ENCODE results near the gene WNK2.
"Not testable (repeated sequence)": the region's sequence is repeated elsewhere in the genome, so short reads cannot be mapped to it uniquely, and the experiment has no call there.

WNK2 gene

DNA sequence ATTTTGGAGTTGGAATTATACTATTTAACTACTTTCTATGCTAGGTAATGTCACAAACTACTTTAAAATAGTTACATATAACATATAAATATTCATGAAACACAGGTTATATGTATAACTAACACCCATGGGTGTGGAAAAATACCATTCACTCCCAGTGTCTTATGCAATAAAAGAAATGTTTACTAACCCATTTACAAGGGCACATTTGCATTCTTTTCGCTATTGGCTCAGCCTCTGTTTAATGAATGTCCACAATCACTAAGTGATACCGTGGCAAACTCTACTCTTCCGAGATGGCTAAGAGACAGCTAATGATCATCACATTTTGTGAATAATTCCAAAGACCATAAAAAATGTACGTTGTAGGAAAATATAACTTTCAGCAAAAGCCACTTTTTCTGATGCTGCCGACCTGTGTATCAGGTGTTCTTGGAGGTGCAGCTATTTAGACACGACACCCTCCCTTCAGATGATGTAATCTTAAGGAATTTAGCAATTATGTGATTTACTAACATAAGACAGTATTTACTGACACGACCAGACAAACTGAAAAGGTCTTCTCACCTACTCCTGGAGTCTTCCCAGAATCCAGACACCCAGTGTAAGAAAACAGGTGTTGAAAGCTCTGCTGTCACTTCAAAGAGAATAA, 145.8 kb downstream of the WNK2 start:
- DNase-seq (ENCODE audit: low read depth in 2 of 2) = no peak

DNA sequence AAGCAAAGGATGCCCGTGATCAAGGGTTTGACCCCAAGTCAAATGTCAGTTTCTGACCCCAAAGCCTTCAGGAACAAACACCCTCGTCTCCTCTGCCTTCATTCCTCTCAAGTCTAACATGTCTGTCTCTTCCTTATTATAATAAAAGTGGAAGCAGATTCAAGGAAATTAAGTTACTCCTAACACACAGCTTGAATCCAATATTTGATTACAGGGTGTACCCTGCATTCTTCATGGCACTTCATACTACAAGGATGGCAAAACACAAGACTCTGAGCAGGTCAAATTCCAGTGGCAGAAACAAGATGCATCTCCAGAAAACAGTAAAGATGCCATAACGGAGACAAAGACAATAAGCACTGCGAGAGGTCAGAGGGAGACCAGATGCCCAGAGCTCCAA, 148.4 kb downstream of the WNK2 start:
- DNase-seq (ENCODE audit: low read depth in 2 of 2) = no peak

DNA sequence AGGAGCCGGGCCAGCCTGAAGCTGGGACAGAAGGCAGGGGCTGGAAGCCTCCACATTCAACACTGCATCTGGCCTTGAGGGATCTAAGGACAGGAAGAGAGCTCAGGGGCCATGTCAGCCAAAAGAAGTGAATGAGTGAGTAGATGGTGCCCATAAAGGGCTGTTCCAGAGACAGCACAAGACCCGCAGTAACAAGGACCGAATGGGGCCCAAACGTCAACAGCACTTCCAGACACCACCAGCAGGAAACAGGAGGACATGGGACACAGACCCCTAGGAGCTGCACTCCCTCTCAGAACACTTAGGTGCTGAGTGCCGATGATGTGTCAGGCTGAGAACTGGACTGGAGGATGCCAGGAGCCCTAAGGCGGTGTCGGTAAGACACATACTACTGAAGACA, 152.8 kb downstream of the WNK2 start:
- no peak for DNase-seq (ENCODE audit: low read depth in 2 of 2)

DNA sequence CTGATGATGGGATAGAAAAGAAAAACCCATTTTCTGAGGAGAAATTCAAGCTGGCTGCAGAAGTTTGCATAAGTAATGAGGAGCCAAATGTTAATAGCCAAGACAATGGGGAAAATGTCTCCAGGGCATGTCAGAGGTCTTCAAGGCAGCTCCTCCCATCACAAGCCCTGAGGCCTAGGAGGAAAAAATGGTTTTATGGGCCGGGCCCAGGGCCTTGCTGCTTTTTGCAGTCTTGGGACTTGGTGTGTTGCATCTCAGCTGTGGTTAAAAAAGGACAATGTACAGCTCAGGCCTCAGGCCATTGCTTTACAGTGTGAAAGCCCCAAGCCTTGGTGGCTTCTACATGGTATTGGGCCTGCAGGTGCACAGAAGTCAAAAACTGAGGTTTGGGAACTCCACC, 154.3 kb downstream of the WNK2 start:
- not testable (repeated sequence) for DNase-seq (ENCODE audit: low read depth in 2 of 2)

DNA sequence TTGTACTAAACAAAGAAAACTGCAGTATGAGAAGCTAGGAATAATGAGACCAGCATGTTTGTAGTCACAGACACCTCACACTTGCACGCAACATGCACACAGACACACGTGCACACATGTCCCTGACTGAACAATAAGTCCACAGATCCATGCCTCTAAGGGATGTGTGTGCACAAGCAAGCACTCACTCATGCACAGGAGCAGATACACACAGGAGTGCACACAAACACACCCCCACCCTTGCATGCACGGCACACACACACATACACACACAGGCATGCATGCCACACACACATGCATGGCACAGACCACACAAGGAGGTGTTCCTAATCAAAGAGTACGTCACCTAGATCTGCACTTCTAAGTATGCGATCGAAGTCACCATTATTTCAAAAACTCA, 156.2 kb downstream of the WNK2 start:
- DNase-seq (ENCODE audit: low read depth in 2 of 2) = no peak

DNA sequence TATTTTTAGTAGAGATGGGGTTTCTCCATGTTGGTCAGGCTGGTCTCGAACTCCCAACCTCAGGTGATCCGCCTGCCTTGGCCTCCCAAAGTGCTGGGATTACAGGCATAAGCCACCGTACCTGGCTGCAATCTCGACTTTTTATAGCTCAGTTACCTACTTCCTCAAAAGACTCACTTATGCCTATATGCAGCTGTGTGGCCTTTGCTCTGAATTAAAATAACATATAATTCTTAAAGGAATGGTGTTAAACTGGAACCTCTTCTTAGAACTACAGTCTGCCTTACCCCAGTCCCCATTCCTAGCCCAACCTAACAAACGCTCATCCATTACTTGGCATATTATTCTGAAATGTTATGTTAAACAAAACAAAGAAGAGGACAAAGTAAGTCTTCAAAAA, 157.9 kb downstream of the WNK2 start:
- not testable (repeated sequence) for DNase-seq (ENCODE audit: low read depth in 2 of 2)

DNA sequence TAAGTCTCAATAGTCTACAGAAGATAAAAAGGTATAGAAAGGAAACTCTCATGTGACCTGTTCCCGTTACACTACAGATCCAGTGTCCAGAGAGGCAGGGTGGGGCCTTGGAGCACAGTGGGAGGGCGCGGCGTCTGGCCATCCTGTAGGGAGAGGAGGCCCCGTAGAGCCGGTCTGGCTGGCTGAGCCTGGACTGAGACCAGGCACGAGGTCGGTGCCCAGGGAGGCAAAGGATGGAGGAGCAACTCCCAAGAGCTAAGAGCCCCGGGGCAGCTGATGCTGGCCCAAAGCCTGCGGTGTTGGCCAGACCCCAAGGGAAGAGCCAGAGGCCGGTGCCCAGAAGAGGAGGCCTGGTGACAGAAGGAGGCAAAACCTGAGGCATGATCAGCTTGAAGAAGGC, 158.5 kb downstream of the WNK2 start:
- not testable (repeated sequence) for DNase-seq (ENCODE audit: low read depth in 2 of 2)

DNA sequence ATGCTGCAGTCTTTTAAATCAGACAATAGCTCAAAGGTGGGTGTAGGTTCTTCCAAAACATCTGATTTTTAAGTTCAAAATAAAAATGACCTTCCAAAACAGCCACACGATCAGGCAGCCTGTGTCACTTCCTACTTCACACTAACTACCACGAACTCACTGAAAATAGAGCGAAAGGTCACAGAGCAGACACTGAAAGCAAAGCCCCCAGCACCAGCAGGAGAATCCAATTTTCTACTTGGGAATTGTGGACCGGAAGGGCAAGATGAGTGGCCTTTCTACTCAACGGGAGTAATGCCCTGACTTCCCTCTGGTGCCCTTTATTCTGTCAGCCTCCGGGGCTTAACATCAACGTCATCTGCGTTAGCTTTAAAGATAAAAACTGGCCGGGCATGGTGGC, 159.7 kb downstream of the WNK2 start:
- no peak for DNase-seq (ENCODE audit: low read depth in 2 of 2)

DNA sequence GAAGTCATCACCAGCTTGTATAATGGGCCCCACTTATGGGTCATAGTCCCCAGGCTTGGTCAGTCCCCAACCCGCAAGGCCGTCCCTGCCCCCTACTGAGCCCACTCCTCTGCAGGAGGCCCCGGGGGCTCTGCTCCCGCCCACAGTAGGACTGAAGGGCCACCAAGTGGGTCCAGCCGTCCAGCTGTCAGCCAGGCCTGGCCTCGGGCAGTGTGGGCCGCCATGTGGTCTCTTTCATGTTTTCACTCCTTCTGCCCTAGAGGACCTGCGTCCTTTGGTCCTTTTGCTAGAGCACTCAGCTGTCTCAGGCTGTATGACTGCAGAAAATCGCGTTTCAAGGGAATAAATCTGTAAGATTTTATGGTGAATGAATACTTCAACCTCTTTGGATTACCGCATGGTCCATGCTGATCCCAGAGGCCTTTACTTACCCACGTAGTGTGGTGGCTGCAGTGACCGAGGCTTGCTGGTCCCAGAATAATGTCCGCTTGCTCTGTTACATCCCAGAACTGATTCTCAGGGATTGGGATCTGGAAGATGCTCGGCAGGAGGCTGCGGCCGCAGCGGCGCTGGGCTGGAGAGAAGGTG, 161.8 kb downstream of the WNK2 start:
- no peak for DNase-seq (ENCODE audit: low read depth in 2 of 2)

DNA sequence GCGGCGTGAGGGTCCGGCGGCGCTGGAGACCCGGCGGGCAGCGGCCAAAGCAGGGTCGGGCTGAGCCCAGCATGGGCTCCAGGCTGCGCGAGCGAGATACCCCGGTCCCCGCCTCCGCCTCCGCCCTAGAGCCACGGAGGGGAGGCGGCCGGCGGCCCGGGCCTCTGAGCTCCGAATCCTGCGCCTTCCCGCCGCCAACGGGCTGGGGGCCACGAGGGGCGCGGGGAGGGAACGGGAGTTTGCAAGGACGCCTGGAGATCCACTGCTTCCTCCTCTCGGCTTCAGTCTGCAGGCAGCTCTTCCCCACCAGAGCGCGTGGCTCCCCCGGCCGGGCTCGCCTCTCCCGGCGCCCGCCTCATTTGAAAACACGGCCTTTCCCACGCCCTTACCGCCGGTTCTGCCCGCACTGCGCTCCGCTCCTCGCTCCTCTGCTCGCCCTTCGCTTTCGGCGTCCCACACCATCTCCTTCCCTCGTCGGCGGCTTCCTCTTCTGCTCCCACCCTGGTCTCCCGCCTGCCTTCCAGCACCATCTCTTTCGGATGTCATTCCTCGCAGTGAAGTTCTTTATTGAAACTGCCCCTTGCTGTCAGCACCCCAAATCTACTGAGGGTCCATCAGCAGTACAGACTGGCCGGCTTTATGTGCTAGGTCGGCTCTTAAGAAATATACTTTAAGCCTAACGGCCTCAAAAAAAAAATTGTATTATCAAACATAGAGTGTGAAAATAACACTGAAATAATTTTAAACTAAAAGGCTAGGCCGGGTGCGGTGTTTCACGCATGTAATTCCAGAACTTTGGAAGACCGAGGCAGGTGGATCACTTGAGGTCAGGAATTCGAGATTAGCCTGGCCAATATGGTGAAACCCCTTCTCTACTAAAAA, 162.5 kb downstream of the WNK2 start:
- no peak for DNase-seq (ENCODE audit: low read depth in 2 of 2)

DNA sequence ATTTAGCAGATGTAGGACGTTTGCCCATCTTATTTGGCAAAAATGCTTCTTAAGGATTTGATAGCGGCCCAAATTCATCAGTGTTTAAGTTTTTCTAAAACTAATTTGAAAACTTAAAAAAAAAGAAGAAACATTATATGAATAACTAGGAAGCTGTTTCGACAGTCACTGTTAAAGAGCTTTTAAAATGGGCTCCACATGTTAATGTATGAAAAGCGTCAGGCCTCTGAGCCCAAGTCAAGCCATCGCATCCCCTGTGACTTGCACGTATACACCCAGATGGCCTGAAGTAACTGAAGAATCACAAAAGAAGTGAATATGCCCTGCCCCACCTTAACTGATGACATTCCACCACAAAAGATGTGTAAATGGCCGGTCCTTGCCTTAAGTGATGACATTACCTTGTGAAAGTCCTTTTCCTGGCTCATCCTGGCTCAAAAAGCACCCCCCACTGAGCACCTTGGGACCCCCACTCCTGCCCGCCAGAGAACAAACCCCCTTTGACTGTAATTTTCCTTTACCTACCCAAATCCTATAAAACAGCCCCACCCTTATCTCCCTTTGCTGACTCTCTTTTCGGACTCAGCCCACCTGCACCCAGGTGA, 163.5 kb downstream of the WNK2 start:
- DNase-seq (ENCODE audit: low read depth in 2 of 2) = not testable (repeated sequence)

DNA sequence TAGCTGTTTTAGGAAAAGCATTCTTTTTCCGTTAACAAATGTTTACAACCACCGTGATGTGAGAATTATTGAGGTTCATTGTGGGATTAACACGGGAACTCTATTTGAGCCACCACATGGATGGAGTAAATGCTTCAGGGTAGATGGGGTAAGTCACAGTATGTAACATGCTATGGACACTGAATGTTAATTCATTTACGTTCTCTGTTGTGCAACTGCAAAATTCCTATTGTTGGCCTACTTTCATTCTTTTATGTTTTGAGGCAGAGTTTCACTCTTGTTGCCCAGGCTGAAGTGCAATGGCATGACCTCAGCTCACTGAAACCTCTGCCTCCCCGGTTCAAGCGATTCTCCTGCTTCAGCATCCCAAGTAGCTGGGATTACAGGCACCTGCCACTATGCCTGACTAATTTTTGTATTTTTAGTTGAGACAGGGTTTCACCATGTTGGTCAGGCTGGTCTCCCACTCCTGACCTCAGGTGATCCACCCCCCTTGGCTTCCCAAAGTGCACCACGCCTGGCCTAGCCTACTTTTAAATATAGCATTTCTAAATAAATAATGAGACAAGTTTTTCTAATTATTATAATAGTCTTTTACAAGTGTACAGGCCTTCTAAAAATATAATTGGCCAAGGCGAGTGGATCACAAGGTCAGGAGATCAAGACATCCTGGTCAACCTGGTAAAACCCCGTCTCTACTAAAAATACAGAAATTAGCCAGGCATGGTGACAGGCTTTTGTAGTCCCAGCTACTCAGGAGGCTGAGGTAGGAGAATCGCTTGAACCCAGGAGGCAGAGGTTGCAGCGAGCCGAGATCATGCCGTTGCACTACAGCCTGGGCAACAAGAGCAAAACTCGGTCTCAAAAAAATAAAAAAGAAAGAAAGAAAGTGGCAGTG, 169.7 kb downstream of the WNK2 start:
- DNase-seq (ENCODE audit: low read depth in 2 of 2) = not testable (repeated sequence)

DNA sequence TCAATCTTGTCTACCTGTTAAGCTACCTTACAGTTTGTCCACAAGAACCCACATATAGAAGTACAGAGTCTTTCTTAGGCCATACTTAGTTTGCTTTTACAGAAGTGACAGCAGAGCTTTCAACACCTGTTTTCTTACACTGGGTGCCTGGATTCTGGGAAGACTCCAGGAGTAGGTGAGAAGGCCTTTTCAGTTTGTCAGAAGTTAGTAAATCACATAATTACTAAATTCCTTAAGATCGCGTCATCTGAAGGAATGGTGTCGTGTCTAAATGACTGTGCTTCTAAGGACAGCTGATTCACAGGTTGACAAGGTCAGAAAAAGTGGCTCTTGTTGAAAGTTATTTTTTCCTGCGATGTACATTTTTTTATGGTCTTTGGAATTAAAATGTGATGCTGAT, 170.5 kb downstream of the WNK2 start:
- DNase-seq (ENCODE audit: low read depth in 2 of 2) = no peak

DNA sequence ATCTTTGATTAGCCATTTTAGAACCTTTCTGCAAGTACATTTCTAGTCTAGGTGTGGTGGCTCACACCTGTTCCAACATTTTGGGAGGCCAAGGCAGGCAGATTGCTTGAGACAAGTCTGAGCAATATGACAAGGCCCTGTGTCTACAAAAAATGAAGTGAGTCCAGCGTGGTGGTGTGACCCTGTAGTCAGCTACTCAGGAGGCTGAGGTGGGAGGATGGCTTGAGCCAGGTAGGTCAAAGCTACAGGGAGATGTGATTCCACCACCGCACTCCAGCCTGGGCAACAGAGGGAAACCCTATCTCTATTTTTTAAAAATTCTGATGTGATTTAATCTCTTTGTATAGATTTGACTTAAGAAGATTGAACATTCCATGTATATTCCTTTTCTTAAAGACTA, 171.9 kb downstream of the WNK2 start:
- no peak for DNase-seq (ENCODE audit: low read depth in 2 of 2)

DNA sequence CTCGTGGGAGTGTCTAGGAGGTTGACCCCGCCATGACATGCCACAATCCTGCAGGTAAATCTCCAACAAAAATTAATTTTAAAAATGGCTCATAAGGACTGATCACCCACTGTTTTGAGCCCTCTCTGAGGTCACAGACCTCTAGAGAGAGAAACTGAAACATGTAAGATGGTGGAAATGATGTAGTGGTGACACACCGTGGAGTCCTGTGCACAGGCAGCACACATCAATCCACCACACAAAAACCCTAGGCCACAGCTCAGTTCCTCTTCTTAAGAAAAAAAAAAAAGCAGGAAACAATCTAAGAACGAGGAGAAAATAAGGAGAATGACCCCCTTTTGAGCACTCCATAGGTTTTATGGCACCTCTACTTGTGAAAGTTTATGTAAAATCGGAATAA, 173.7 kb downstream of the WNK2 start:
- DNase-seq (ENCODE audit: low read depth in 2 of 2) = no peak

DNA sequence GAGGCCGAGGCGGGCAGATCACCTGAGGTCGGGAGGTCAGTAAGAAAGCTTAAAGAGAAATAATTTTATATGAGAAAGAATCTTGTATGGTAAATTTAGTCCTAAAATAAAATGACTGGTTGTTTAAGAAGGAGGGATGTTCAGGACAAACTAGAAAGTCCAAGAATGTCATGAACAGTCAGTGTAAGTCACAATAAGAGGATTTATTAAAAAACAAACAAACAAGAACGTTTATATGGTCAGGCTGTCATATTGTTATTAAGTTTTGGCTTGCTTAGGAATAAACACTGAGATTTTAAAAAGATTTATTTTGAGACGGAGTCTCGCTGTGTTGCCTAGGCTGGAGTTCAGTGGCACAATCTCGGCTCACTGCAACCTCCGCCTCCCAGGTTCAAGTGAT, 176.0 kb downstream of the WNK2 start:
- not testable (repeated sequence) for DNase-seq (ENCODE audit: low read depth in 2 of 2)

DNA sequence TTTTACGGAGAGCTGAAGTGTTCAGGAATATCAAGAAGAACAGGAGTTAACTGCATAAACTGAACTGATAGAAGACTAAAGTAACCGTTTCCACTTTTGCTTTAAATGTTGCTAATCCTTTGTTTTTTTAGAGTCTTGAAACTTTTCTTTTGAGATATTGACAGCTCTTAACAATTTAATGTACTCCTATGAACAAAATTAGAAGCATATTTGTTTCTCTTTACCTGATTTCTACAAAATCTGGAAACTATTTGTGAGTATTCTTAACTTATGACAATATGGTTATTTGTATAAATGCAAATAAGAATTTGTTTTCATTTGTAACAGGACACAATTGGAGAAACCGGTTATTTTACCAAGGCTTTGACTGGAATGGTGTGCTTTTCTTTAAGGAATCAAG, 178.1 kb downstream of the WNK2 start:
- DNase-seq (ENCODE audit: low read depth in 2 of 2) = no peak

DNA sequence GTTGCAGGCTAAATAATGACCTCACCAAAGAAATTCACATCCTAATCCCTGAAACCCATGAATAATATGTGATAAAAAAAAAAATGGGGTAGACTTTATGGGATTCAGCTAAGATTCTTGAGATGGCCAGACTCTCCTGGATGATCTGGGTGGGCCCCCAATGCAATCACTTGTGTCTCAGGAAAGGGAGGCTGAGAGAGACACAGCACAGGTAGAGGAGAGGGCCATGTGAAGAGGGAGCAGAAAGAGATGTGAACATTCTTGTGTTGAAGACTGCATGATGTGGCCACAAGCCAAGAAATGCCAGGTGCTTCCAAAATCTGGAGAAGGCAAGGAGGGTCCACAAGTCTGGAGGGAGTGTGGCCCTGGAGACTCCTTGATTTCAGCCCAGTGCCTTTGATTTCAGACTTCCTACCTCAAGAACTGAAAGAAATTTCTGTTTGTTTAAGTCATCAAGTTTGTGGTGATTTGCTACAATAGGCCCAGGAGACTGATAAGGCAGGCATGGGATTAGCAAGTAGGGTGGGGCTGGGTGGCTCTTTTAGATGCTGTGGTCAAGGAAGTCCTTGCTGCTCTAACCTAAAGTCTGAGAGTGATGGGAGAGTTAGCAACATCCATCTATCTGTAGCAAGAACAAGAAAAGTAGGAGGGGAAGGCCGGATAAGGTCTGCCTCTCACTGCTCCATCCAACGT, 180.9 kb downstream of the WNK2 start:
- DNase-seq (ENCODE audit: low read depth in 2 of 2) = no peak

DNA sequence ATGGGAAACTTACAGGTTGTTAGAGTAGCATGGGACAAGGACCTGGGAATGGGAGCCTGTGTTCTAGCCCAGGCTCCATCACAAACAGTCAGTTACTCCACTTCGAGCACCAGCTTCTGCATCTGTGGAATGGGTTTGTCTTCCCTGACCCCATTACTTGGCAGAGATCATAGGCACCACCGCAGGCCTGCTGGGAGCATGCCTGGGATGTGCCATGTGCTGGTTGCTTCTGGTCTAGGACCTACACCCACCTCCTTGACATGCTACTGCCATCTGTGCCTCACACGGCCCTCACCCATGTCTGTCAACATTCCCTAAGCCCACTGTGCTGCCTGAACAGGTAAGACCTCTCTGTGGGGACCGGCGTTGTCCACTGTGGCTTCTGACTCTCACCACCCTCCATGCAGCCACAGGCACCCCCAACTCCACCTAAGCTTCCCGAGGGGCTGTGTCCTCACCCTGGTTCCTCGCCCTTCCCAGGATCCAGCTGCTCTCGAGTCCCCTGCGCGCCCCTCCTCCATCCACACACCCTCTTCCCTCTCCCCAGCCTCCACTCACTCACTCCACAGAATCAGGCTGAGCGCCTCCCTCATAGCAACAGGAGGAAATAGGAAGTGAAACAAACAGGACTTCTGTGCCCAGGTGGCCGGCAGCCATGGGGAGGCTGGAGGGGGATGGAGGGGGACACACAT, 181.6 kb downstream of the WNK2 start:
- DNase-seq (ENCODE audit: low read depth in 2 of 2) = no peak

DNA sequence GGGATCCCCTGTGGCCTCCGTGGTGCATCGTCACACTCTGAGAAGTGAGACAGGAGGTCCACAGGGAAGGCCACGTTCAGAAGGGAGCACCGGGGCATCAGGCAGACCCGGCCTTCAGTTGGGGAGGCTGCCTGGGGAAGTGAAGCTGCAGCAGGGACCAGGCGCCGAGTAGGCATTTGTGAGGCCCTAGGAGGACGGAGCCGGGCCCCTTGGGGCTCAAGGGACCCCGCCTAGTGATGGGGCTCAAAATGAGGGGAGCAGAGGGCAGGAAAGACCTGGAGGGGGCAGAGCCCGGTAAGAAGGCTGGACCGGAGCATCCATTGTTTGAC, 182.1 kb downstream of the WNK2 start:
- DNase-seq (ENCODE audit: low read depth in 2 of 2) = no peak

Measured in stimulated activated CD8-positive, alpha-beta memory T cell treated with anti-CD3 and anti-CD28 coated beads, Interleukin-15, amount 100 ng/mL, for 4 hours (primary cell).